Measurements from ENCODE around the gene MACROD1. TPM values are rescaled to one million over a fixed set of nuclear protein-coding genes. Genes with fewer than 3 reads are reported as not detected.

The MACROD1 gene
- total and polyA plus RNA-seq, 10 of the 15 experiments (the other 5 are each of a cell fraction or from before 2014, with no cell fraction given): 1.2 to 22.7 (median 11.3) TPM; not detected in 1

- SMC1A ChIA-PET (ENCODE audit: uncharacterized antibody, unreplicated experiment): no interaction called here
- in situ Hi-C loops (cut with MboI) (no loop called here), intact Hi-C loops (cut with micrococcal nuclease; ENCODE audit: unreplicated experiment) (no loop called here)
- no peak for ATAC-seq
- H2AFZ ChIP-seq (ENCODE audit: control insufficient read depth, low read depth, low read length): no peak overlapping the region
- H3K4me2 ChIP-seq (ENCODE audit: control insufficient read depth, insufficient read depth): no peak overlapping the region
- H3K79me2 ChIP-seq (ENCODE audit: control insufficient read depth, insufficient read depth, low read length): no peaks in the 10 kb centered on the region
- no peaks in the 10 kb centered on the region for H3K4me1 ChIP-seq (ENCODE audit: control insufficient read depth, insufficient read depth, low read length)
- DNase-seq (ENCODE audit: low read depth, low spot score): no peak
- no peaks in the 10 kb centered on the region for H3K27me3 ChIP-seq (replicated peaks in 1 of 2; ENCODE audit: control insufficient read depth in 2 of 2, insufficient read depth in 2 of 2, low read length in 1 of 2)
- RAD21 ChIA-PET (ENCODE audit: unreplicated experiment): no interaction called here
- no peaks in the 10 kb centered on the region for H3K9me3 ChIP-seq (replicated peaks; ENCODE audit: control insufficient read depth, insufficient read depth, low read length)
- BruUV-seq (replicated peaks): no TSS peak
- POLR2A ChIA-PET: no interaction called here
- FAIRE-seq: no peak
- no peak for TF ChIP-seq MTA2 (IDR thresholded peaks at IDR 0.05; ENCODE audit: low read depth)
- no peak for TF ChIP-seq IKZF1 (conservative IDR thresholded peaks at IDR 0.05)
- TF ChIP-seq STAT3 (IDR thresholded peaks at IDR 0.05; ENCODE audit: low read depth, low read length): no peak
- no peak for TF ChIP-seq YY1 (IDR thresholded peaks at IDR 0.05; ENCODE audit: low read depth, low read length)
- no peak for TF ChIP-seq MYB (IDR thresholded peaks at IDR 0.05; ENCODE audit: borderline replicate concordance, low read depth, low read length)
- TF ChIP-seq ZNF384 (IDR thresholded peaks at IDR 0.05; ENCODE audit: borderline replicate concordance, low read depth, low read length): no peak
- no peak for TF ChIP-seq PRDM15 (CRISPR knock-in tag; IDR thresholded peaks at IDR 0.05)
- WGBS (ENCODE audit: insufficient coverage, insufficient replicate concordance, low lambda C conversion rate, missing lambda C conversion rate): 41% methylated on average over 8 of the region's 8 CpGs
- no peaks in the 10 kb centered on the region for H3K36me3 ChIP-seq (ENCODE audit: control insufficient read depth in 2 of 2, insufficient read depth in 2 of 2, low read length in 1 of 2)
- CTCF ChIA-PET: no interaction called here
- H4K20me1 ChIP-seq (ENCODE audit: control insufficient read depth, insufficient read depth): no peaks in the 10 kb centered on the region
- H3K27ac ChIP-seq (ENCODE audit: control insufficient read depth, insufficient read depth): no peak overlapping the region
- H3K4me3 ChIP-seq: no peak overlapping the region
- H3K9ac ChIP-seq (ENCODE audit: control insufficient read depth, insufficient read depth, low read length): no peak overlapping the region
Observed at GRCh38 chr11:64049509-64049908, 116.4 kb downstream of the MACROD1 start.

All from GM12878 (cell line).